ENCODE results near the gene STX2. TPM values are rescaled to one million over a fixed set of nuclear protein-coding genes. Genes with fewer than 3 reads are reported as not detected.

Gene STX2
- total RNA-seq, 1 donor from 2014 or later, result 15.9 TPM

GRCh38 chr12:130780880-130781575, 58.0 kb downstream of the STX2 start:
- Mint-ChIP-seq H3K4me1 (ENCODE audit: low read depth) (peaks cover 7% of the 10 kb centered on the region), H3K9me3 (peaks cover 8% of the 10 kb centered on the region), H3K27ac (no peak overlapping the region), H3K4me3 (no peak overlapping the region), H3K27me3 (ENCODE audit: insufficient read depth) (peaks cover 5% of the 10 kb centered on the region), H3K36me3 (ENCODE audit: low read depth) (peaks cover 6% of the 10 kb centered on the region)
- DNase-seq (ENCODE audit: low spot score), result no peak
- intact Hi-C loops (cut with micrococcal nuclease), result no loop called here

GRCh38 chr12:130780325-130780724, 58.7 kb downstream of the STX2 start:
- DNase-seq (ENCODE audit: low spot score), result no peak
- Mint-ChIP-seq H3K4me1 (ENCODE audit: low read depth) (peaks cover 14% of the 10 kb centered on the region), H3K27ac (no peak overlapping the region), H3K36me3 (ENCODE audit: low read depth) (peaks cover 6% of the 10 kb centered on the region), H3K4me3 (no peak overlapping the region), H3K9me3 (peaks cover 8% of the 10 kb centered on the region), H3K27me3 (ENCODE audit: insufficient read depth) (peaks cover 12% of the 10 kb centered on the region)
- intact Hi-C loops (cut with micrococcal nuclease), result no loop called here

GRCh38 chr12:130778776-130779175, 60.3 kb downstream of the STX2 start:
- intact Hi-C loops (cut with micrococcal nuclease), result no loop called here
- Mint-ChIP-seq H3K9me3 (no peaks in the 10 kb centered on the region), H3K36me3 (ENCODE audit: low read depth) (no peaks in the 10 kb centered on the region), H3K4me3 (no peak overlapping the region), H3K4me1 (ENCODE audit: low read depth) (peaks cover 15% of the 10 kb centered on the region), H3K27me3 (ENCODE audit: insufficient read depth) (peaks cover 17% of the 10 kb centered on the region), H3K27ac (no peak overlapping the region)
- DNase-seq (ENCODE audit: low spot score), result no peak

GRCh38 chr12:130776857-130777339, 62.2 kb downstream of the STX2 start:
- peaks cover 15% of the 10 kb centered on the region for H3K4me1 Mint-ChIP-seq (ENCODE audit: low read depth)
- H3K27me3 Mint-ChIP-seq (ENCODE audit: insufficient read depth), result peaks cover 26% of the 10 kb centered on the region
- intact Hi-C loops (cut with micrococcal nuclease), result loop anchor here (1.0 to 2.0 kb wide), 4 partner anchors 9 to 94 kb away; no protein-coding TSS in a partner anchor
- H3K4me3 Mint-ChIP-seq, result peak overlapping the region; percentile 69
- H3K36me3 Mint-ChIP-seq (ENCODE audit: low read depth), result no peaks in the 10 kb centered on the region
- DNase-seq (ENCODE audit: low spot score), result no peak
- no peaks in the 10 kb centered on the region for H3K9me3 Mint-ChIP-seq
- H3K27ac Mint-ChIP-seq, result no peak overlapping the region

- Mint-ChIP-seq H3K4me1 (ENCODE audit: low read depth) (peaks cover 15% of the 10 kb centered on the region), H3K36me3 (ENCODE audit: low read depth) (no peaks in the 10 kb centered on the region), H3K27ac (no peak overlapping the region), H3K9me3 (no peaks in the 10 kb centered on the region), H3K27me3 (ENCODE audit: insufficient read depth) (peaks cover 26% of the 10 kb centered on the region), H3K4me3 (peak overlapping the region; percentile 69)
- intact Hi-C loops (cut with micrococcal nuclease), result loop anchor here (1.0 to 2.0 kb wide), 4 partner anchors 8 to 95 kb away; no protein-coding TSS in a partner anchor
- no peak for DNase-seq (ENCODE audit: low spot score)
These were observed 62.8 kb downstream of the STX2 start for GRCh38 chr12:130775953-130776856.

GRCh38 chr12:130770413-130771028, 68.5 kb downstream of the STX2 start:
- Mint-ChIP-seq H3K4me3 (no peak overlapping the region), H3K27me3 (ENCODE audit: insufficient read depth) (peaks cover 29% of the 10 kb centered on the region), H3K27ac (no peak overlapping the region), H3K36me3 (ENCODE audit: low read depth) (no peaks in the 10 kb centered on the region), H3K9me3 (no peaks in the 10 kb centered on the region), H3K4me1 (ENCODE audit: low read depth) (peaks cover 2% of the 10 kb centered on the region)
- no peak for DNase-seq (ENCODE audit: low spot score)
- intact Hi-C loops (cut with micrococcal nuclease), result no loop called here

- DNase-seq (ENCODE audit: low spot score), result no peak
- H3K9me3 Mint-ChIP-seq, result no peaks in the 10 kb centered on the region
- no peaks in the 10 kb centered on the region for H3K4me1 Mint-ChIP-seq (ENCODE audit: low read depth)
- no peaks in the 10 kb centered on the region for H3K36me3 Mint-ChIP-seq (ENCODE audit: low read depth)
- no peak overlapping the region for H3K4me3 Mint-ChIP-seq
- no peak overlapping the region for H3K27ac Mint-ChIP-seq
- peaks cover 17% of the 10 kb centered on the region for H3K27me3 Mint-ChIP-seq (ENCODE audit: insufficient read depth)
- intact Hi-C loops (cut with micrococcal nuclease), result loop anchor here (1.0 kb wide), 1 partner anchor 8 kb away; no protein-coding TSS in a partner anchor
These were observed 70.9 kb downstream of the STX2 start for GRCh38 chr12:130768120-130768519.

GRCh38 chr12:130766470-130766869, 72.6 kb downstream of the STX2 start:
- peaks cover 13% of the 10 kb centered on the region for H3K27me3 Mint-ChIP-seq (ENCODE audit: insufficient read depth)
- no peak overlapping the region for H3K27ac Mint-ChIP-seq
- H3K4me3 Mint-ChIP-seq, result no peak overlapping the region
- no peaks in the 10 kb centered on the region for H3K36me3 Mint-ChIP-seq (ENCODE audit: low read depth)
- DNase-seq (ENCODE audit: low spot score), result no peak
- H3K9me3 Mint-ChIP-seq, result no peaks in the 10 kb centered on the region
- intact Hi-C loops (cut with micrococcal nuclease), result no loop called here
- no peaks in the 10 kb centered on the region for H3K4me1 Mint-ChIP-seq (ENCODE audit: low read depth)

- Mint-ChIP-seq H3K27ac (no peak overlapping the region), H3K9me3 (no peaks in the 10 kb centered on the region), H3K36me3 (ENCODE audit: low read depth) (no peaks in the 10 kb centered on the region)
These were observed 73.8 kb downstream of the STX2 start for GRCh38 chr12:130765186-130765659.

GRCh38 chr12:130764475-130765185, 74.4 kb downstream of the STX2 start:
- H3K36me3 Mint-ChIP-seq (ENCODE audit: low read depth), result no peaks in the 10 kb centered on the region
- no peaks in the 10 kb centered on the region for H3K9me3 Mint-ChIP-seq
- H3K27me3 Mint-ChIP-seq (ENCODE audit: insufficient read depth), result peaks cover 8% of the 10 kb centered on the region
- no peaks in the 10 kb centered on the region for H3K4me1 Mint-ChIP-seq (ENCODE audit: low read depth)
- H3K27ac Mint-ChIP-seq, result no peak overlapping the region
- no peak overlapping the region for H3K4me3 Mint-ChIP-seq
- peak; percentile 17 for DNase-seq (ENCODE audit: low spot score)
- intact Hi-C loops (cut with micrococcal nuclease), result loop anchor here (1.0 to 5.0 kb wide), 2 partner anchors 33 to 73 kb away; partner anchors contain the start of gene STX2

More at GRCh38 chr12:130765186-130765659, 73.8 kb downstream of the STX2 start:
- DNase-seq (ENCODE audit: low spot score), result no peak
- Mint-ChIP-seq H3K4me1 (ENCODE audit: low read depth) (no peaks in the 10 kb centered on the region), H3K27me3 (ENCODE audit: insufficient read depth) (peaks cover 8% of the 10 kb centered on the region), H3K4me3 (no peak overlapping the region)
- intact Hi-C loops (cut with micrococcal nuclease), result no loop called here

GRCh38 chr12:130764073-130764472, 75.0 kb downstream of the STX2 start:
- H3K27ac Mint-ChIP-seq, result no peak overlapping the region
- H3K36me3 Mint-ChIP-seq (ENCODE audit: low read depth), result no peaks in the 10 kb centered on the region
- H3K9me3 Mint-ChIP-seq, result no peaks in the 10 kb centered on the region
- H3K4me1 Mint-ChIP-seq (ENCODE audit: low read depth), result no peaks in the 10 kb centered on the region
- H3K4me3 Mint-ChIP-seq, result no peak overlapping the region
- peaks cover 8% of the 10 kb centered on the region for H3K27me3 Mint-ChIP-seq (ENCODE audit: insufficient read depth)
- DNase-seq (ENCODE audit: low spot score), result no peak
- intact Hi-C loops (cut with micrococcal nuclease), result loop anchor here (1.0 to 5.0 kb wide), 2 partner anchors 33 to 73 kb away; partner anchors contain the start of gene STX2

GRCh38 chr12:130762319-130762675, 76.8 kb downstream of the STX2 start:
- Mint-ChIP-seq H3K36me3 (ENCODE audit: low read depth) (no peaks in the 10 kb centered on the region), H3K27ac (no peak overlapping the region), H3K9me3 (no peaks in the 10 kb centered on the region), H3K27me3 (ENCODE audit: insufficient read depth) (no peaks in the 10 kb centered on the region), H3K4me1 (ENCODE audit: low read depth) (no peaks in the 10 kb centered on the region), H3K4me3 (no peak overlapping the region)
- no peak for DNase-seq (ENCODE audit: low spot score)
- intact Hi-C loops (cut with micrococcal nuclease), result loop anchor here (5.0 kb wide), 1 partner anchor 75 kb away; the partner anchor contains the start of gene STX2
